GM19099 (cell line): ENCODE measurements around the gene CHST3.

ENCODE experiments used
- POLR2A ChIP-seq: IDR thresholded peaks from 3 replicates; pipeline ENCODE4 v1.6.1; 2011; ENCODE audit warnings: low read depth; ENCODE audit not compliant: insufficient read length; ENCODE audit errors: extremely low read depth

Gene CHST3, protein sequence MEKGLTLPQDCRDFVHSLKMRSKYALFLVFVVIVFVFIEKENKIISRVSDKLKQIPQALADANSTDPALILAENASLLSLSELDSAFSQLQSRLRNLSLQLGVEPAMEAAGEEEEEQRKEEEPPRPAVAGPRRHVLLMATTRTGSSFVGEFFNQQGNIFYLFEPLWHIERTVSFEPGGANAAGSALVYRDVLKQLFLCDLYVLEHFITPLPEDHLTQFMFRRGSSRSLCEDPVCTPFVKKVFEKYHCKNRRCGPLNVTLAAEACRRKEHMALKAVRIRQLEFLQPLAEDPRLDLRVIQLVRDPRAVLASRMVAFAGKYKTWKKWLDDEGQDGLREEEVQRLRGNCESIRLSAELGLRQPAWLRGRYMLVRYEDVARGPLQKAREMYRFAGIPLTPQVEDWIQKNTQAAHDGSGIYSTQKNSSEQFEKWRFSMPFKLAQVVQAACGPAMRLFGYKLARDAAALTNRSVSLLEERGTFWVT

DNA sequence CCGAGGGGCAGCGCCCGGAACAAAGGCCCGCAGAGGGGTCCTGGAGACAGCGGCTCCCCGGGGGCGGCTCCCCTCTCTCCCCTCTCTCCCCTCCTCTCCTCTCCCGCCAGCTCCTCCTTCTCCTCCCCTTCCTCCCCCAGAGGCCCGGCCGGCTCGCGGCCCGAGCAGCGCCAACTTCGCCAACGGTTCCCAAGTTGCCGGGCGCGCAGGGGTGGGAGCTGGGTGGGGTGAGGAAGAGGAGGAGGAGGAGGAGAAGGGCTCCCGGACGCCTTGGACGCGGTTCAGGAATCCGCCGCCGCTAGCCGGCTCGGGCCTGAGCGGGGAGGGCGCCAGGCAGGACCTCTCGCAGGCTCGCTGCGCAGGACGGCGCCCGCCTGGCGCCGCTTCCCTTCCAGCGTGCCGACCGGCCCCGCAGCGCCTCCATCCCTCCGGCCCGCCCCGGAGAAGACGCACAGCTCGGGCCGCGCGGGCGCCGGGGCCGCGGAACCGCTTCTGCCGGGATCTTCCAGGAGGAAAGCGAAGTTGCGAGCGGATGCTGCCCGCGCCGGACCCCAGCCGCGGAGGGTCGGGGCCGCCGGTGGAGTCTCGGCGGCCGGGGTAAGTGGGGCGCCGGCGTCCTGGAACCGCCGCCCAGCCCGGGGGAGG is at the start of gene CHST3:
TSS of gene CHST3 (plus strand) at position 298 of the 645 bp plus-strand sequence. CDS start 41,448 bp downstream, outside the sequence.
- TF ChIP-seq POLR2A = no peak

DNA sequence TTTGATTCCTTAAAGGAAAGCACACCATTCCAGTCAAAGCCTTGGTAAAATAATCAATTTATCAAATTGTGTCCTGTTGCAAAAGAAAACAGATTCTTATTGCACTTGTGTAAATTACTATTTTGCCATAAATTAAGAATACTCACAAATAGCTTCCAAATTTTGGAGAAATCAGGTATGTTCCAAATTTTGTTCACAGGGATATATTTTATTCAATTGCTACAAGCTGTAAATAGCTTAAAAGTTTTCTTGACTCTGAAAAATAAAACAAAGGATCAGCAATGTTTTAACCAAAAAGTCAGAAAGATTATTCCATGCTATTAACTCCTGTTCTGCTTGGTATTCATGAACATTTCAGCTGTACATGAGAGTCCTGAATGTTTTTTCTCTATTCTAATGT is 47.4 kb upstream of the CHST3 start:
- TF ChIP-seq POLR2A = no peak

DNA sequence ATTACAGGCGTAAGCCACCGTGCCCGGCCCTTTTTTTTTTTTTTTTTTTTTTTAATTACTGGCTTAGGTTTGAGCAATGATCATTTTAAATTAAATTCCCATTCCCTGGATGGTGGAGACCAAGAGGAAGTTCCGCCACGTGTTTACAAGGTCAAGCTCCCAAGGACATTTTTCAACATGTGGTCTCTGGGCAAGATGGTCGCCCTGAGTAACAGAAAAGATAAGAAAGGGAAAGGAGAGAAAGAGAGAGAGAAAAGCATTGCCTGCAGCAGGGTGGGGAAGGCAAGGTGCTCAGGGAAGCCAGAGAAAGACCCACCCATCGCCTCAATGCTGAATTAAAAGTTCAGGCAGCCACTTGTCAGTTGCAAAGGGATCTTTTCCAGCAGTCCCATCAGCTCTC is 45.2 kb upstream of the CHST3 start:
- no peak for TF ChIP-seq POLR2A

DNA sequence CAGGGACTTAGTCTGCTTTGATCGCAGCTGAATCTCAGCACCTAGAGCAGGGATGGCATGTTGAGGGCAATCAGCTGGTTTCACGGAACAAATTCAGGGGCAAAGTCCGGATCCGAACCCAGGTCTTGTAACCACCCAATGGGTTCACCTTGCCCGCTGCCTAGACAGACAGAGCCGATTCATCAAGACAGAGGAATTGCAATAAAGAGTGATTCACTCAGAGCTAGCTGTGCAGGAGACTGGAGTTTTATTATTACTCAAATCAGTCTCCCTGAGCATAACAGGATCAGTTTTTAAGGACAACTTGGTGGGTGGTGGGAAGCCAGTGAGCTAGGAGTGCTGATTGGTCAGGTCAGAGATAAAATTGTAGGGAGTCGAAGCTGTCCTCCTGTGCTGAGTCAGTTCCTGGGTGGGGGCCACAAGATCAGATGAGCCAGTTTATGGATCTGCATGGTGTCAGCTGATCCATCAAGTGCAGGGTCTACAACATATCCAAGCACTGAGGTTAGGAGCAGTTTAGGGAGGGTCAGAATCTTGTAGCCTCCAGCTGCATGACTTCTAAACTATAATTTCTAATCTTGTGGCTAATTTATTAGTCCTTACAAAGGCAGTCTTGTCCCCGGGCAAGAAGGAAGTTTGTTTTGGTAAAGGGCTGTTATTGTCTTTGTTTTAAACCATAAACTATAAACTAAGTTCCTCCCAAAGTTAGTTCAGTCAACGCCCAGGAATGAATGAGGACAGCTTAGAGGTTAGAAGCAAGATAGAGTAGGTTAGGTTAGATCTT is 43.5 kb upstream of the CHST3 start:
- TF ChIP-seq POLR2A = no peak

DNA sequence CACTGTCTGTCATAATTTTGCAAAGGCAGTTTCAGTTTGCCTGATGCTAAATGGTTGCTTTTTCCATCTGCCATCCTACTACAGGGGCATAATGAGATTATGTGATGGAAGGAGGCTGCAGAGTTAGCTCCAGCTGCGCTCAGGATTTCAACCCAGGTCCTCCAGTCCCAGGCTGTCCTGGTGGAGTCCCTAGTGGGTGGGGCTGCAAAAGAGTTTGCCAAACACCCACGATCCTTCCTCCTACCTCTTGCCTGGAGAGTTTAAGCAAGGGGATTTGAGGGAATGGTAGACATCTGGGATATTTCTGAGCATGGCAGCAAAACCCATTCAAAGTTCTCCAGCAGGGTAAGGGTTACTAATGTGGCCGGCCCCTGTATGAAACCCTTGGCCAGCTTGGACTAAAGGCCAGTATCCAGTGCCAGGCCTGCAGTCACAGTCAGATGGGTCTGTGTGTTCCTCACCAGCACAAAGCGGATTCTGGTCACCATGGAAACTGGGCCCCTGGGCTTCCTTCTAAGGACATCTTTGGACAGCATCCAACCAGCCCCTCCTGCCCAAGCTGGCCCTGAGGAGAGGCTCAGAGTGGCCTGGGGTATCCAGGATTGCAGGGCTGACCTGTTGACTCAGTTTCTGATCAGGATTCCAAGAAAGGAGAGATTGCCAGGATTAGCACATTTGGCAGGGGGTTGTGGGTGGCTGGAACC is 42.7 kb upstream of the CHST3 start:
- TF ChIP-seq POLR2A = no peak

DNA sequence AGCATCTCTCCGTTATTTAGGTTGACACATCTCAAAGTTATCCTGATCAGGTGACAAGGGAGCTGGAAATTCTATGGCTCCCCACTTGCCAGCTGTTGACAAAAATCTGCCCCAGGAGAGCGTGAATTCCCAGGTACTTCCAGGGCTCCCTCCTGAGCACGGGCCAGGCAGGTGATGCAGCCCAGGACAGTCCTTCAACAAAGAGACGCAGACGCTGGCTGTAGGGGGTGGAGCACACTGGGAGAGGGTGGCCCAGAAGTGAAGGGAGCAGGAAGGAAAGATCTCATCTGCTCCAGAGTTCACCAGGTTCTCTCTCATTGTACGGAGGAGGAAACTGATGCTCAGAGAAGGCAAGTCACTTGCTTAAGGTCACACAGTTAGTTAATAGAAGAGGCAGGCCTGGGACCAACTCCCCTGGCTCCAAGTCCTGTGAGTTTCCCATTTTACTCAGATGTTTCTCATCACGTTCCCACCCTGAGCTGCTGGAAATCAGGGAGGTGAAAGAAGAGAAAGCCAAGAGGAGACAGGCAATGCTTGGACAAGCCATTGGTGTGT is 41.0 kb upstream of the CHST3 start:
- no peak for TF ChIP-seq POLR2A

DNA sequence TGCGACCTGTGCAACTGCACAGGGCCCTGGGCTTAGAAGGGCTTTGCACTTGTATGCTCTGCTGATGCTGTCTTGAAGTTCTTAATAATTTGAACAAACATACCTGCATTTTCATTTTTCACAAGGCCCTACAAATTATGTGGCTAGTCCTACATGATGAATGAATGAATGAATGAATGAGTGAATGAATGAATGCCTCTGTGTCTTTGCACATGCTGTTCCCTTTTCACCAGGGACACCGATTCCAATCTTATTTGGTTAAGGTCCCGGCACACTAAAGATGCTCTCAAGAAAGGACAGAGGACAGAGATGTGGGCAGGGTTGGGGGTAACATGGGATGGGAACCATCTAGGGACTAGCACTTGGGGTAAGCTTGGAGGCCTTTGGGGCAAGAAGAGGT is 39.4 kb upstream of the CHST3 start:
- no peak for TF ChIP-seq POLR2A

DNA sequence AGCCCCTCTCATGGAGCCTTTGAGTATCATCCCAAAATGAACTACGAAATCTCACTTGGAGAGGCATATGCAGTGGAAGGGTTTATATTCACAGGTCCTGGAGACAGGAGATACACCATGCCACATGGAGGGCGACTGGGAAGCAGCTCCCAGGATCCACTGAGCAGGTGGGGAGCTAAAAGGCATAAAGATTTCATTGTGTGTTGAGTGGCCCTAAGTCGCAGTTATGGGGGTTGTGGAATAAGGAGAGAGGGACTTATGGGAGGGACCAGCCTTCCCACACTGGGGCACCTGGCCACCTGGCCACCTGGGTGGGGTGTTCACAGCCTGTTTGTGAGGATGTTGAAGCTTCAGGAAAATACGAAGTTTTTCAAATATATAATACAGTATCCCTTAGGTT is 37.0 kb upstream of the CHST3 start:
- no peak for TF ChIP-seq POLR2A

DNA sequence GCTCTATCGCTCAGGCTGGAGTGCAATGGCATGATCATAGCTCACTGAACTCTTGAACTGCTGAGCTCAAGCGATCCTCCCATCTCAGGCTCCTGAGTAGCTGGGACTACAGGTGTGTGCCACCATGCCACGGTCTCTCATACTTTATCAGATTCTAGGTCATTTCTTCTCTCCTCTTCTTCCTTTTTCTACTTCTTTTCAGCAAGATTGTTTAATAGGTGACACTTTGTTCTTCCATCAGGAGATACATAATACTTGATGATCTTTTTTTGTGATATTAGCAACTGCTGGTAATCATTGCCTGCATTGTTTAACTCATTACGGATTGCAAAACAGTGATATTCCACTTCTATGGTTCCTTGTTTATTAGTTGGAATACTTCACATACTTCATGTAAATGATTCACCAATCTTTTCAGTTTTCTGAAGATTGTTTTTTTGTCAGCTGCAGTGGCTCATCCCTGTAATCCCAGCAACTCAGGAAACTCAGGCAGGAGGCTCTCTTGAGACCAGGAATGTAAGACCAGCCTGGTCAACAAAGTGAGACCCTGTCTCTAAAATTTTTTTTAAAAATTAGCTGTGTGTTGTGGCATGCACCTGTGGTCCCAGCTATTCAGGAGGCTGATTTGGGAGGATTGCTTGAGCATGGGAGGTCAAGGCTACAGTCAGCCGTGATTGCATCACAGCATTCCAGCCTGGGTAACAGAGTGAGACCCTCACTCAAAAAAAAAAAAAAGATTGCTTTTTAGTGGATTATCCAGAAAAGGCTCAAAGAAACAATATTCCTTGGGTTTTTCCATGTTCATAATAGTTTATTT is 36.2 kb upstream of the CHST3 start:
- TF ChIP-seq POLR2A = no peak

DNA sequence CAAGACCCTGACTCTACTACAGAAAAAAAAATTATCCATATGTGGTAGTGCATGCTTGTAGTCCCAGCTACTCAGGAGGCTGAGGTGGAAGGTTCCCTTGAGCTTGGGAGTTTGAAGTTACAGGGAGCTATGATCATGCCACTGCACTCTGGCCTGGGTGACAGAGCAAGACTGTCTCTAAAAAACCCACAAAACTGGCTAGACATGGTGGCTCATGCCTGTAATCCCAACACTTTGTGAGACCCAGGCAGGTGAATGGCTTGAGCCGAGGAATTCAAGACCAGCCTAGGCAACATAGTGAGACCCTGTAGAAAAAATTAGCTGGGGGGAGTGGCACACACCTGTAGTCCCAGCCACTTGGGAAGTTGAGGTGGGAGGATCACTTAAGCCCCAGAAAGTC is 32.9 kb upstream of the CHST3 start:
- TF ChIP-seq POLR2A = no peak

DNA sequence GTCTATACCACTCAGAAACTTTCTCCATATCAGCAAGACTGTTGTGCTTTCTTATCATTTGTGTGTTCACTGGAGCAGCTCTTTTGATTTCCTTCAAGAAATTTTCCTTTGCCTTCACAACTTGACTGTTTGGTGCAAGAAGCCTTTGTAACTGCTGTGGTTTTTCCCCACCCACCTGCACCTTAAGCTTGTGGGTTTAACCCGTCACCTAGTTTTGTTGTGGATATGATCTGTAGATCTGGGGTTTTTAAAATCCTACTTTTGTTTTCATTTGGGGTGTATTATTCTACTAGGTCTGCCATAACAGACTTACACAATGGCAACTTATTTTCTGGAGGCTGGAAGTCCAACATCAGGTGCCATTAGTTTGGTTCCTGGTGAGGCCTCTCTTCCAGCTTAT is 30.5 kb upstream of the CHST3 start:
- no peak for TF ChIP-seq POLR2A

DNA sequence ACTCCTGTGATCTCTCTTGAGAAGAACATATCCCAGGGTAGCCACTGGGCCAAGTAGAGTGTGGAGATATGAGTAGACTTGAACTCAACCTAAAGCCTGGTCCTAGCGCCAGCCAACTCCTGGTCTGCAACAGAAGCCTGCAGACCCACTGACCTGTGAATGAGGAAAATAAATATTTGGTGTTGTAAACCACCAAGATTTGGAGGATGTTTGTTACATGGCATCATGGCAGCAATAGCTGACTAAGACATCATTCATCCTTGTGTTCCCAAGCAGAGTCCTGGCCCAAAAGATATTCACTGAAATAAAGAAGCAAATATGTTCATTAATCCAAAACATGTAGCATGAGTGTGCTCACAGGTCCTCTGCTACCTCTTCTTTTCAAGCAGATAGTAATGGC is 26.0 kb upstream of the CHST3 start:
- no peak for TF ChIP-seq POLR2A

DNA sequence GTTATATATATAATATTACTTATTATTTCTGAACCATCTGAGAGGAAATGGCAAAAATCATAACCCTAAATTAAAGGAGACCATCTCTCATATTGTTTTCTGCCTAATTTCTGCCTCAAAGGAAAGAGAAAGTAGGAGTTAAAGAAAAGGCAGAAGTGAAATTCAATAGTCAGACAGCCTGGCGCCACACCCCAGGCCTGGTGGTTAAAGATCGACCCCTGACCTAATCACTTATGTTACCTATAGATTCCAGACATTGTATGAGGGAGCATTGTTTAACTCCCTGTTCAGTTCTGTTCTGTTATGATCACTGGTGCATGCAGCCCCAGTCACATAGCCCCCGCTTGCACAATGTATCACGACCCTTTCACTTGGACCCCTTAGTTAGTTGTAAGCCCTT is 24.9 kb upstream of the CHST3 start:
- no peak for TF ChIP-seq POLR2A
